SK-N-SH treated with all-trans-retinoic acid at 6 μM for 48 hours (cell line): Measurements from ENCODE around the gene PRKCZ.

Source experiments
- ATAC-seq: fragments of 200-7000 bp; cut with Tn5 transposase; 3 replicates; pipeline ENCODE4 v1.9.1; 2020; ENCODE audit warnings: mild to moderate bottlenecking, moderate library complexity
- BACH2 ChIP-seq: fragments of 250-450 bp; sonication (Bioruptor Pico); IDR thresholded peaks from 2 replicates; pipeline ENCODE4 v1.9.0; 2021; ENCODE audit warnings: mild to moderate bottlenecking, borderline replicate concordance
- CREB5 ChIP-seq: fragments of 250-450 bp; sonication (Bioruptor Pico); IDR thresholded peaks from 2 replicates; pipeline ENCODE4 v1.5.1; 2020; ENCODE audit warnings: low read depth, mild to moderate bottlenecking, moderate library complexity
- CSDC2 ChIP-seq: fragments of 250-450 bp; sonication (Bioruptor Pico); IDR thresholded peaks from 2 replicates; pipeline ENCODE4 v1.5.0; 2020; ENCODE audit warnings: mild to moderate bottlenecking, moderate library complexity
- CSRNP3 ChIP-seq: fragments of 250-450 bp; sonication (Bioruptor Pico); IDR thresholded peaks from 2 replicates; pipeline ENCODE4 v1.5.1; 2021; ENCODE audit warnings: mild to moderate bottlenecking, moderate library complexity
- ESRRG ChIP-seq: fragments of 250-450 bp; sonication (Bioruptor Pico); IDR thresholded peaks from 2 replicates; pipeline ENCODE4 v1.6.1; 2021; ENCODE audit warnings: mild to moderate bottlenecking
- GLIS3 ChIP-seq: fragments of 250-450 bp; sonication (Bioruptor Pico); IDR thresholded peaks from 2 replicates; pipeline ENCODE4 v1.5.0; 2020; ENCODE audit warnings: mild to moderate bottlenecking, moderate library complexity
- ISL1 ChIP-seq: fragments of 250-450 bp; sonication (Bioruptor Pico); IDR thresholded peaks from 2 replicates; pipeline ENCODE4 v2.1.2; 2022; ENCODE audit warnings: mild to moderate bottlenecking, moderate library complexity
- OSR1 ChIP-seq: fragments of 250-450 bp; sonication (Bioruptor Pico); IDR thresholded peaks from 2 replicates; pipeline ENCODE4 v1.8.0; 2022; ENCODE audit warnings: moderate library complexity, mild to moderate bottlenecking, inconsistent platforms
- PPARA ChIP-seq: fragments of 250-450 bp; sonication (Bioruptor Pico); IDR thresholded peaks from 2 replicates; pipeline ENCODE4 v1.5.0; 2020; ENCODE audit warnings: mild to moderate bottlenecking, borderline replicate concordance
- RARB ChIP-seq: fragments of 250-450 bp; sonication (Bioruptor Pico); IDR thresholded peaks from 2 replicates; pipeline ENCODE4 v1.8.0; 2021; ENCODE audit warnings: mild to moderate bottlenecking, moderate library complexity
- SNAI2 ChIP-seq: fragments of 250-450 bp; sonication (Bioruptor Pico); IDR thresholded peaks from 2 replicates; pipeline ENCODE4 v1.5.0; 2020; ENCODE audit warnings: mild to moderate bottlenecking, moderate library complexity
- TCF4 ChIP-seq: fragments of 250-450 bp; sonication (Bioruptor Pico); IDR thresholded peaks from 2 replicates; pipeline ENCODE4 v1.8.0; 2021; ENCODE audit warnings: mild to moderate bottlenecking, moderate library complexity, borderline replicate concordance
- TOX ChIP-seq: fragments of 250-450 bp; sonication (Bioruptor Pico); IDR thresholded peaks from 2 replicates; pipeline ENCODE4 v1.8.0; 2021; ENCODE audit warnings: mild to moderate bottlenecking, moderate library complexity, borderline replicate concordance
- ZC3H10 ChIP-seq: fragments of 250-450 bp; sonication (Bioruptor Pico); IDR thresholded peaks from 2 replicates; pipeline ENCODE4 v1.5.1; 2021; ENCODE audit warnings: mild to moderate bottlenecking, moderate library complexity
- ZFP3 ChIP-seq: fragments of 250-450 bp; sonication (Bioruptor Pico); IDR thresholded peaks from 2 replicates; pipeline ENCODE4 v1.5.0; 2020; ENCODE audit warnings: mild to moderate bottlenecking, moderate library complexity
- ZFP30 ChIP-seq: fragments of 450-650 bp; formaldehyde crosslinking; IDR thresholded peaks from 2 replicates; pipeline ENCODE4 v1.5.0; 2022; ENCODE audit warnings: mild to moderate bottlenecking, moderate library complexity
- ZNF565 ChIP-seq: fragments of 450-650 bp; formaldehyde crosslinking; conservative IDR thresholded peaks from 2 replicates; pipeline ENCODE4 v1.5.0; 2020; ENCODE audit warnings: low read depth, mild to moderate bottlenecking, moderate library complexity
- ZNF8 ChIP-seq: fragments of 450-650 bp; formaldehyde crosslinking; IDR thresholded peaks from 2 replicates; pipeline ENCODE4 v1.5.0; 2020; ENCODE audit warnings: mild to moderate bottlenecking, moderate library complexity
- TF ChIP-seq, protein P1 (sequence below): fragments of 250-450 bp; sonication (Bioruptor Pico); IDR thresholded peaks from 2 replicates; pipeline ENCODE4 v1.8.0; 2021; ENCODE audit warnings: low read depth, mild to moderate bottlenecking, moderate library complexity, borderline replicate concordance

Gene PRKCZ

GRCh38 chr1:2060535-2060934, 10.3 kb downstream of the PRKCZ start:
- ATAC-seq: no peak
- no peak for TF ChIP-seq ZFP30 (CRISPR knock-in tag)
- TF ChIP-seq ZNF565 (CRISPR knock-in tag): no peak

- ATAC-seq: no peak; the same call in 2 of the 3 replicates
- no peak for TF ChIP-seq ZFP3 (CRISPR knock-in tag)
- no peak for TF ChIP-seq SNAI2
- no peak for TF ChIP-seq TOX (CRISPR knock-in tag)
- no peak for TF ChIP-seq ZC3H10 (CRISPR knock-in tag)
- TF ChIP-seq ZFP30 (CRISPR knock-in tag): no peak
- TF ChIP-seq TCF4 (CRISPR knock-in tag): no peak
- TF ChIP-seq CREB5 (CRISPR knock-in tag): no peak
- TF ChIP-seq BACH2 (CRISPR knock-in tag): no peak
- TF ChIP-seq ISL1 (CRISPR knock-in tag): no peak
- no peak for TF ChIP-seq OSR1 (CRISPR knock-in tag)
- TF ChIP-seq ESRRG (CRISPR knock-in tag): no peak
These were observed 11.0 kb downstream of the PRKCZ start for GRCh38 chr1:2061065-2061778.

- no peak for ATAC-seq
- no peak for TF ChIP-seq ZNF565 (CRISPR knock-in tag)
- TF ChIP-seq ZC3H10 (CRISPR knock-in tag): no peak
- TF ChIP-seq SNAI2: no peak
- no peak for TF ChIP-seq CSDC2 (CRISPR knock-in tag)
- TF ChIP-seq ZNF8 (CRISPR knock-in tag): no peak
- TF ChIP-seq GLIS3 (CRISPR knock-in tag): no peak
- no peak for TF ChIP-seq CREB5 (CRISPR knock-in tag)
- no peak for TF ChIP-seq ZFP3 (CRISPR knock-in tag)
- no peak for TF ChIP-seq ISL1 (CRISPR knock-in tag)
- no peak for TF ChIP-seq RARB (CRISPR knock-in tag)
- TF ChIP-seq CSRNP3 (CRISPR knock-in tag): no peak
- TF ChIP-seq, protein P1, sequence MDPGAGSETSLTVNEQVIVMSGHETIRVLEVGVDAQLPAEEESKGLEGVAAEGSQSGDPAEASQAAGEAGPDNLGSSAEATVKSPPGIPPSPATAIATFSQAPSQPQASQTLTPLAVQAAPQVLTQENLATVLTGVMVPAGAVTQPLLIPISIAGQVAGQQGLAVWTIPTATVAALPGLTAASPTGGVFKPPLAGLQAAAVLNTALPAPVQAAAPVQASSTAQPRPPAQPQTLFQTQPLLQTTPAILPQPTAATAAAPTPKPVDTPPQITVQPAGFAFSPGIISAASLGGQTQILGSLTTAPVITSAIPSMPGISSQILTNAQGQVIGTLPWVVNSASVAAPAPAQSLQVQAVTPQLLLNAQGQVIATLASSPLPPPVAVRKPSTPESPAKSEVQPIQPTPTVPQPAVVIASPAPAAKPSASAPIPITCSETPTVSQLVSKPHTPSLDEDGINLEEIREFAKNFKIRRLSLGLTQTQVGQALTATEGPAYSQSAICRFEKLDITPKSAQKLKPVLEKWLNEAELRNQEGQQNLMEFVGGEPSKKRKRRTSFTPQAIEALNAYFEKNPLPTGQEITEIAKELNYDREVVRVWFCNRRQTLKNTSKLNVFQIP: no peak
- no peak for TF ChIP-seq ZFP30 (CRISPR knock-in tag)
These were observed 15.5 kb downstream of the PRKCZ start for GRCh38 chr1:2065699-2066098.

DNA sequence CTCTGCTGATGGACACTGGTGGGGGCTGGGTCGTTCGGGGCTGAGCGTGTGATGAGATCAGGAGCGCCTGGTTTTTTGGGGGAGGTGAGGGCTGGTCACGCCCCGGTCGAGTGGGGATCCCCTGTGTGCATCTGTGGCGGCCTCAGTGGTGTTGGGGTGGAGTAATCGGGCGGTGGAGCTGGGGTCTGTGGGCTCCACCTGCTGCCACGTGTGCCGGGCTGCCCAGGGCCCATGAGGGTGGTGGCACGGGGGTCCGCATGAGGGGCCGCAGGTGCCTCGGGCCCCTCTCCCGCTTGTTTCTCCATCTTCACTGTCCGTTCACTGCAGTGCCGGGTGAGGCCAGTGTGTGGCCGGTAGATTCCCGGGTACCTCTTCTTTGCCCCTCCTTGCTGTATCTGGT, 17.2 kb downstream of the PRKCZ start:
- TF ChIP-seq BACH2 (CRISPR knock-in tag) (no peak), CREB5 (CRISPR knock-in tag) (no peak), ZNF565 (CRISPR knock-in tag) (no peak), GLIS3 (CRISPR knock-in tag) (no peak), ZFP30 (CRISPR knock-in tag) (no peak), OSR1 (CRISPR knock-in tag) (no peak), PPARA (CRISPR knock-in tag) (no peak), ISL1 (CRISPR knock-in tag) (no peak), CSRNP3 (CRISPR knock-in tag) (no peak)
- ATAC-seq: no peak
